ENCODE measurements around the gene SASH1. TPM values are rescaled to one million over a fixed set of nuclear protein-coding genes. Genes with fewer than 3 reads are reported as not detected.

SASH1 gene
- polyA plus RNA-seq, 1 donor from 2014 or later = 7.0 TPM

- Histone ChIP-seq H2AFZ (ENCODE audit: low read depth, low read length) (no peak overlapping the region), H3K9me3 (ENCODE audit: low read length) (no peaks in the 10 kb centered on the region)
- TF ChIP-seq SMC3 (conservative IDR thresholded peaks at IDR 0.05; ENCODE audit: poor library complexity) = no peak
- TF ChIP-seq MXI1 (conservative IDR thresholded peaks at IDR 0.05; ENCODE audit: poor library complexity, severe bottlenecking) = no peak
- no peak for TF ChIP-seq TAF1 (IDR thresholded peaks at IDR 0.05; ENCODE audit: low read depth)
- TF ChIP-seq POLR2AphosphoS5 (IDR thresholded peaks at IDR 0.05) = no peak
- TF ChIP-seq EP300 (conservative IDR thresholded peaks at IDR 0.05; ENCODE audit: poor library complexity, severe bottlenecking) = no peak
- no peak for TF ChIP-seq REST (IDR thresholded peaks at IDR 0.05; ENCODE audit: borderline replicate concordance)
- TF ChIP-seq CTCF (IDR thresholded peaks at IDR 0.05; ENCODE audit: poor library complexity, severe bottlenecking) = no peak
- no peak for TF ChIP-seq RAD21 (conservative IDR thresholded peaks at IDR 0.05)
- TF ChIP-seq EZH2 (IDR thresholded peaks at IDR 0.05; ENCODE audit: borderline replicate concordance, insufficient read depth, low read length, poor library complexity, severe bottlenecking) = no peak
These were observed 257.4 kb downstream of the SASH1 start for GRCh38 chr6:148599967-148600426.

More at GRCh38 chr6:148599967-148600426, 257.4 kb downstream of the SASH1 start:
- Histone ChIP-seq H3F3A (ENCODE audit: insufficient read depth, low read length, poor library complexity, severe bottlenecking) (no peaks in the 10 kb centered on the region), H4K20me1 (ENCODE audit: insufficient read depth) (no peaks in the 10 kb centered on the region), H3K36me3 (ENCODE audit: insufficient read depth, low read length) (no peaks in the 10 kb centered on the region), H3K27ac (ENCODE audit: low read length) (no peak overlapping the region), H3K27me3 (ENCODE audit: insufficient read depth, low read depth, low read length) (no peaks in the 10 kb centered on the region), H3K4me3 (ENCODE audit: low read length) (no peak overlapping the region), H3K9ac (ENCODE audit: low read length) (no peak overlapping the region), H3K4me2 (ENCODE audit: low read length) (no peak overlapping the region), H3K79me2 (replicated peaks; ENCODE audit: insufficient read depth, low read length) (no peaks in the 10 kb centered on the region), H3K9me2 (ENCODE audit: insufficient read depth, low read length) (no peaks in the 10 kb centered on the region)

Small RNAs within 50 kb of the gene (small RNA-seq; reads per million reads assigned to genes)
- gene SNRPEP6 = 0 reads per million in 3 experiments

All from neural cell (in vitro differentiated cells).